ENCODE measurements around the gene EXOC6.

Gene EXOC6

DNA sequence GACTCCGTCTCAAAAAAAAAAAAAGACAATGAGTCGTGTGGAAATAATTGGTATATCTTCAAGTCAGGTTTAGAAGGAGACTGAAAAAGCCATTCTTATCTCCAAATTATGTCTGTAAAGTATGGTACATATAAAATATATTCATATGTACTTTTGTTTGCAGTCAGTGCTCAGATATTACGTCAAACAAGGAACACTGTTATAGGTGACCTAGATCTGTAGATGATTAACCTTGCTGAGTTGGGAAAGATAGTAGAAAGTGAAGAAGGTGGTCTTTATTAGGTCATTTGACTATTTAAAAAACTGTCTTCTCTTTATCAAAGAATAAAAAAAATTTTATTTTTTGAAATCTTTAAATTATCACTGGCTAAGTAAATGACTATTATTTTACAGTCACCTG, 167.4 kb downstream of the EXOC6 start:
- no peak overlapping the region for H3K27ac ChIP-seq (ENCODE audit: low read depth, low read length)
- no peaks in the 10 kb centered on the region for H4K20me1 ChIP-seq (ENCODE audit: control insufficient read depth, insufficient read depth, low read depth, low read length)
- no peaks in the 10 kb centered on the region for H3K36me3 ChIP-seq (ENCODE audit: control insufficient read depth, low read length)
- H3K27me3 ChIP-seq (ENCODE audit: control insufficient read depth, low read length): no peaks in the 10 kb centered on the region
- H3K4me3 ChIP-seq (ENCODE audit: low read length): no peak overlapping the region
- no peaks in the 10 kb centered on the region for H3K79me2 ChIP-seq (ENCODE audit: control insufficient read depth, low read length)
- no peaks in the 10 kb centered on the region for H3K4me1 ChIP-seq (ENCODE audit: control insufficient read depth, low read length)
- H3K4me2 ChIP-seq (ENCODE audit: low read length): no peak overlapping the region
- no peaks in the 10 kb centered on the region for H3K9me2 ChIP-seq (replicated peaks; ENCODE audit: control insufficient read depth, low read length)
- no peaks in the 10 kb centered on the region for H3K9me3 ChIP-seq (ENCODE audit: control insufficient read depth, insufficient read depth, low read length)
- H3F3A ChIP-seq (ENCODE audit: control insufficient read depth, insufficient read depth): no peaks in the 10 kb centered on the region
- no peak for TF ChIP-seq EZH2phosphoT487 (IDR thresholded peaks at IDR 0.05; ENCODE audit: borderline replicate concordance, low read length)
- TF ChIP-seq, protein P1, sequence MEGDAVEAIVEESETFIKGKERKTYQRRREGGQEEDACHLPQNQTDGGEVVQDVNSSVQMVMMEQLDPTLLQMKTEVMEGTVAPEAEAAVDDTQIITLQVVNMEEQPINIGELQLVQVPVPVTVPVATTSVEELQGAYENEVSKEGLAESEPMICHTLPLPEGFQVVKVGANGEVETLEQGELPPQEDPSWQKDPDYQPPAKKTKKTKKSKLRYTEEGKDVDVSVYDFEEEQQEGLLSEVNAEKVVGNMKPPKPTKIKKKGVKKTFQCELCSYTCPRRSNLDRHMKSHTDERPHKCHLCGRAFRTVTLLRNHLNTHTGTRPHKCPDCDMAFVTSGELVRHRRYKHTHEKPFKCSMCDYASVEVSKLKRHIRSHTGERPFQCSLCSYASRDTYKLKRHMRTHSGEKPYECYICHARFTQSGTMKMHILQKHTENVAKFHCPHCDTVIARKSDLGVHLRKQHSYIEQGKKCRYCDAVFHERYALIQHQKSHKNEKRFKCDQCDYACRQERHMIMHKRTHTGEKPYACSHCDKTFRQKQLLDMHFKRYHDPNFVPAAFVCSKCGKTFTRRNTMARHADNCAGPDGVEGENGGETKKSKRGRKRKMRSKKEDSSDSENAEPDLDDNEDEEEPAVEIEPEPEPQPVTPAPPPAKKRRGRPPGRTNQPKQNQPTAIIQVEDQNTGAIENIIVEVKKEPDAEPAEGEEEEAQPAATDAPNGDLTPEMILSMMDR (IDR thresholded peaks at IDR 0.05; ENCODE audit: low read depth, low read length, poor library complexity, severe bottlenecking): no peak

DNA sequence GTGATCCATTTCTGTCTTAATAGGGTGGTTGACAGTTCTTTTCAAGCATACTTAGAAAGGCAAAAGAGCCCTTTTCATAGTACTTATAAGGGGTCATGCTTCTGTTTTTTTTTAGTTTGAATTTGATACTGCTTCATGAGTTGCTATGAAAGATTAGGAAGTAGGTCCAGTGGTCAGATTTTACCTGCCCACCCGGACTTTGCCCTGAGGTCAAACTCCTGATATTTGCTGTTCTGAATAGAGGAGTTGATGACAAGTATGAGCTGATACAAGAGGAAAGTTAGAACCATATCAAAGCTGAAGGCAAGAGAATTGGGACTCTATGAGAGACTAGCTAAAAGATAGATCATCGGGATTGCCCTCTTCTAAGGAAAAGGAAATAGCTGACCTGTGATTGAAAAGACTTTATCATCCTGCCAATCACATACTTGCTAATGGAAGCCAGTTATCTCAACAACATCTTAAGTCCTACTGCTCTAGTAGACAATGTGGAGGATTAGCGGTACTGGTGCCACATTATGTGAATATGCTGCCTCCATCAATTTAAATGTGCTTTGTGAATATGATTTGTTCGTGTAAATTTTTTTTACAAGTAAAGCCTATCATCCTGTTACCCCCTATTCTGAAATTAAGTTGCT, 174.8 kb downstream of the EXOC6 start:
- no peaks in the 10 kb centered on the region for H3K9me2 ChIP-seq (replicated peaks; ENCODE audit: control insufficient read depth, low read length)
- no peaks in the 10 kb centered on the region for H3K4me1 ChIP-seq (ENCODE audit: control insufficient read depth, low read length)
- H4K20me1 ChIP-seq (ENCODE audit: control insufficient read depth, insufficient read depth, low read depth, low read length): no peaks in the 10 kb centered on the region
- no peak overlapping the region for H3K4me2 ChIP-seq (ENCODE audit: low read length)
- no peak overlapping the region for H3K4me3 ChIP-seq (ENCODE audit: low read length)
- H3F3A ChIP-seq (ENCODE audit: control insufficient read depth, insufficient read depth): no peaks in the 10 kb centered on the region
- H3K9me3 ChIP-seq (ENCODE audit: control insufficient read depth, insufficient read depth, low read length): no peaks in the 10 kb centered on the region
- TF ChIP-seq, protein P1 (IDR thresholded peaks at IDR 0.05; ENCODE audit: low read depth, low read length, poor library complexity, severe bottlenecking): no peak
- TF ChIP-seq EZH2phosphoT487 (IDR thresholded peaks at IDR 0.05; ENCODE audit: borderline replicate concordance, low read length): no peak
- no peaks in the 10 kb centered on the region for H3K36me3 ChIP-seq (ENCODE audit: control insufficient read depth, low read length)
- H3K27ac ChIP-seq (ENCODE audit: low read depth, low read length): no peak overlapping the region
- no peaks in the 10 kb centered on the region for H3K79me2 ChIP-seq (ENCODE audit: control insufficient read depth, low read length)
- H3K27me3 ChIP-seq (ENCODE audit: control insufficient read depth, low read length): no peaks in the 10 kb centered on the region

DNA sequence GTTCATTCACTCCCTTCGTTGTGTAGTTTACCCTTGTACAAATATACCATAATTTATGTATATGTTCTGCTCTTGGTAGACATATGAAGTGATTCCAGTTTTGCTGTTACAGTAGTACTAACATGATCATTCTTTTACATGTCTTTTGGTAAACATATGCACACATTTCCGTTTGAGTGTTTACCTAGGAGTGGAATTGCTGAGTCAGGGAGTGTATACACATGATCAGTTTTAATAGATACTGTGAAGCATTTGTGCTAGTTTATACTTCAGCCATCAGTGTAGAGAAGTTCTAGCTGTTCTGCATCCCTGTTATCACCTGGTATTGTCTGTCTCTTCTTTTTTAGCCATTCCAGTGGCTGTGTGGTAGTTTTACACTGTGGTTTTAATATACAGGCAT, 177.8 kb downstream of the EXOC6 start:
- Histone ChIP-seq H4K20me1 (ENCODE audit: control insufficient read depth, insufficient read depth, low read depth, low read length) (no peaks in the 10 kb centered on the region), H3K9me3 (ENCODE audit: control insufficient read depth, insufficient read depth, low read length) (no peaks in the 10 kb centered on the region), H3K9me2 (replicated peaks; ENCODE audit: control insufficient read depth, low read length) (no peaks in the 10 kb centered on the region), H3K27me3 (ENCODE audit: control insufficient read depth, low read length) (no peaks in the 10 kb centered on the region), H3F3A (ENCODE audit: control insufficient read depth, insufficient read depth) (no peaks in the 10 kb centered on the region), H3K27ac (ENCODE audit: low read depth, low read length) (no peak overlapping the region), H3K4me1 (ENCODE audit: control insufficient read depth, low read length) (no peaks in the 10 kb centered on the region), H3K4me2 (ENCODE audit: low read length) (no peak overlapping the region), H3K79me2 (ENCODE audit: control insufficient read depth, low read length) (no peaks in the 10 kb centered on the region), H3K4me3 (ENCODE audit: low read length) (no peak overlapping the region), H3K36me3 (ENCODE audit: control insufficient read depth, low read length) (no peaks in the 10 kb centered on the region)
- no peak for TF ChIP-seq EZH2phosphoT487 (IDR thresholded peaks at IDR 0.05; ENCODE audit: borderline replicate concordance, low read length)
- TF ChIP-seq, protein P1 (IDR thresholded peaks at IDR 0.05; ENCODE audit: low read depth, low read length, poor library complexity, severe bottlenecking): no peak

All from DOHH2 (cell line).